SHP77 treated with DMSO at 0.1 percent for 48 hours (cell line): ENCODE measurements around the gene SUMF1.
"Not testable (repeated sequence)": the region's sequence is repeated elsewhere in the genome, so short reads cannot be mapped to it uniquely, and the experiment has no call there.

Experiments
- DNase-seq: peaks from one replicate; lab custom pipeline; 2025; lab: John Stamatoyannopoulos, UW

SUMF1 gene

DNA sequence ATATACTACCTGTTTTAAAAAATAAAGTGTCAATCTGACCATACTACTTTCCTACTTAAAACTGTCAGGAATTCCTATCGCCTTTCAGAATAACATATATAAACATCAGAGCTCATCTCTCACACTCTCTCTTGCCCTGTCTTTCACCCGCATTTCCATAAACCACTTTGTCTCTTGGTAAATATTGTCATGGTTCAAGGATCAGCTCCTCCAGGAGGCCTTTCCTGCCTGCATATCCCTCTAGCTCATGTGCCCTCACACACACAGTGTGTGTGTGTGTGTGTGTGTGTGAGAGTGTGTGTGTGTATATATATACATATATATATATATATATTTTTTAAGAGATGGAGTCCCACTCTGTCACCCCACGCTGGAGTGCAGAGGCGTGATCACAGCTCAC is 6.7 kb downstream of the SUMF1 start:
- DNase-seq = no peak

DNA sequence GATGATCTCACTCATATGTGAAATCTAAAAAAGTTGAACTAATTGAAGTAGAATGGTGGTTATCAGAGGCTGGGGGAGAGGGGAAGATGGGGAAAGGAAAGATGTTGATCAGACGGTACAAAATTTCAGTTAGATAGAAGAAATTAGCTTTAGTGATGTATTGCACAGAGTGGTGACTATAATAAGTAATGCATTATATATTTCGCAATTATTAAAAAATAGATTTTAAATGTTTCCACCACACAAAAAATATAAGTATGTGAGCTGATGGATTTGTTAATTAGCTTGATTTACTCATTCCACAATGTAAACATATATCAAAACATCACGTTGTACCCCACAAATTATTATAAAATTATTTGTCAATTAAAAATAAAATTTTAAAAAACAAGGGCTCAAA is 8.1 kb downstream of the SUMF1 start:
- no peak for DNase-seq

DNA sequence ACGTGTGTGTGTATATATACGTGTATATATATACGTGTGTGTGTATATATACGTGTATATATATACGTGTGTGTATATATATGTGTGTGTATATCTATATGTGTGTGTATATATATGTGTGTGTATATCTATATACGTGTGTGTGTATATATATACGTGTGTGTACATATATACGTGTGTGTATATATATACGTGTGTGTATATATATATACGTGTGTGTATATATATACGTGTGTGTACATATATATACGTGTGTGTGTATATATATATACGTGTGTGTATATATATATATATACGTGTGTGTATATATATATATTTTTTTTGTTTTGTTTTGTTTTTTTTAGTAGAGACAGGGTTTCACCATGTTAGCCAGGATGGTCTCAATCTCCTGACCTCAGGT is 10.3 kb downstream of the SUMF1 start:
- not testable (repeated sequence) for DNase-seq

DNA sequence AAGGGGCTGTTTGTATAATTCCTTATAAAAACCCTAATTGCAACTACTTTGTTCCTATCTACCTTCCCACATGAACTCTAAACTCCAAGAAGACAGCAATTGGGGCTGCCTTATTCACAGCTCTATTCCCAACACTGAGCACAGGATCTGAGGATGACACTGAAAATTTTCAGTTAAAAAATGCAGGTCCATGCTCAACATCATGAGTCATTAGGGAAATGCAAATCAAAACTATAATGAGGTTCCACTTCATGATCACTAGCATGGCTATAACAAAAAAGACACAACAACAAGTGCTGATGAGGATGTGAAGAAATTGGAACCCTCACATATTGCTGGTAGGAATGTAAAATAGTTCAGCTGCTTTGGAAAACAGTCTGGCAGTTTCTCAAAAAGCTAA is 12.9 kb downstream of the SUMF1 start:
- DNase-seq = no peak

DNA sequence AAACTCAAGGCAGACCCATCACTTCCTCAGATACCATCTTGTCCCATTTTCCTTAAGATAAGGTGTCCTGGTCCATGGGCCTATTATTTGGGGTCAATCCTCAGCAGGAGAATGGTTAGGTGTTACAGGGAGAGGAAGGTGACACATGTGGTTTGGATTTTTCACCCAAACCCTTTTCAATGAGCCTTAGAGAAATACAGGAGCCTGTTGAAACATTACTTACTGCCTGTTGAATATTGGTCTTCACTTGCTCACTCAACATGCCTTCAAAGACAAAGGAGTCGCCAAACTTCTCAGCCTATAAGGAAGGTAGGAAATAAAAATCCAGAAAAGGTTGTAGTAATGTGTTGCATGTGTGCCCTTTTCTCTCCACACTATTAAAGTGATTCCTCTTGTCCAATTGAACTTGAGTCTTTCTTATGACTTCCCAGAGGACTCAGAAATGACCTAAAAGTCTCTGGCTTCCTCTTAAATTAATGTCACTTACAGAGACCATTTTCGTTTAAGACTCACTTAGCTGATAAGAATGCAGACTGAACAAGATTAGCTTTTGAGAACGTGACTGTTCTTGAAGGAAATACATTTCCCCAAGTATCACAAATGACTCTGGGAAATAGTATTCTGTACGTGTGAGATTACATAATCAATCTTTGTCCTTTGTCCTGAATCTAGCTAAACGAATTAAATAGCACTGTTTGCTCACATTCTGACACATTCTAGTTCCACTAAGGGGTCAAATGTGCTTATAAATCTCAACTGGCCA is 17.8 kb downstream of the SUMF1 start:
- no peak for DNase-seq

DNA sequence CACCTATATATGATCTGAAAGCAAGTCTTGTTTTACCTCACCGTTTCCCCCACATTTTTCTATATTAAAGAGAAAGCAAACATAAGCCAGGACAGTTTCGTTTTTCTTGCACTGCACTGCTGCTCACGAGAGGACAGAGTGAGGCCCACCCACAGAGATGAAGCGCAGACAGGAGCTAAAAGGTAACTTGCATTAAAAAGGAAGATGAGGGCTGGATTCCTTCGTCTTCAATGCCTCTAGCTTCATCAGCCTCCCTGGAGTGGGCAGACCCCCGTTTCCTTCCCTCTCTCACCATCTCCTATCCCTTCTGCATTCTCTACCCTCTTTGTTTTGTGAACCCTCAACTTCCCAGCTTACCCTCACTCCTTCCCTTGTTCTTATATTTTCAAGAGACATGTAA is 18.9 kb downstream of the SUMF1 start:
- no peak for DNase-seq

DNA sequence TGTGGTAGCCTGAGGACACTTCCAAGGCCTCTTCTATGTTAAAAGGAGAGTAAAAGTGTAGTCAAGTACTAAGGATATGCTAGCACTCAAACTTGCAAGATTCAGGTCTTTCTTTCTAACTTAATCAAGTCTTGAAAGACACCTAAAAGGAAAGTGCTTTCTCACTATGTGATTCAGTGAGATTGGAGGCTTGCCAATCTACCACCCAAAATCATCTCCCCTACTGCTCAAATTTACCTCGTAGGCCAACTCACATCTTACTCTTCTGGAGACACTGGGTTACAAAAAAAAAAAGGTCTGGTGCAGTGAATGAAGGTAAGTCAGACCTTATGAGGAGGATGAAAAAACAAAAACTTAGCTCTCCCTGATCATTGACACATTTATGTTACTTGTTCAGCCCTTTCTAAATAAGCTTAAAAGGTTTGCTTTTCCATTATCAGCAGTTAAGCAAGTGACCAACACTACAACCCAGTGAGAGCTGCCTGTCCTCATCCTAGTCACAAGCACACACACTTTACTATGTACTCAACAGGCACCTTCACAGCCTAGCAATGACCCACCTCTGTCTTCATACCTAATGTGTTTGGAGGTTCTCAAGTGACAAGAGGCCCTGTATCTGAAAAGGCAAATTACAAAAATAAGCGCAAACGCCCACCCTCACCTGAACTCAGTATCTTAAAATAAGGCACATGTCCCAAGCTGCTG is 19.6 kb downstream of the SUMF1 start:
- DNase-seq = no peak

DNA sequence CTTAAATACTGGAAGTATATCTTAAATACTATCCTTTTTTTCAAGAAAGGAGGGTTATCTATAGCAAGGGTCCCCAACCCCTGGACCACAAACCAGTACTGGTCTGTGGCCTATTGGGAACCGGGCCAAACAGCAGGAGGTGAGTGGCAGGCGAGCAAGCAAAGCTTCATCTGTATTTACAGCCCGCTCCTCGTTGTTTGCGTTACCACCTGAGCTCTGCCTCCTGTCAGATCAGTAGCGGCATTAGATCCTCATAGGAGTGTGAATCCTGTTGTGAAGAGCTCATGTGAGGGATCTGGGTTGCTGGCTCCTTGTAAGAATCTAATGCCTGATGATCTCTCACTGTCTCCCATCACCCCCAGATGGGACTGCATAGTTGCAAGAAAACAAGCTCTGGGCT is 26.1 kb downstream of the SUMF1 start:
- no peak for DNase-seq

DNA sequence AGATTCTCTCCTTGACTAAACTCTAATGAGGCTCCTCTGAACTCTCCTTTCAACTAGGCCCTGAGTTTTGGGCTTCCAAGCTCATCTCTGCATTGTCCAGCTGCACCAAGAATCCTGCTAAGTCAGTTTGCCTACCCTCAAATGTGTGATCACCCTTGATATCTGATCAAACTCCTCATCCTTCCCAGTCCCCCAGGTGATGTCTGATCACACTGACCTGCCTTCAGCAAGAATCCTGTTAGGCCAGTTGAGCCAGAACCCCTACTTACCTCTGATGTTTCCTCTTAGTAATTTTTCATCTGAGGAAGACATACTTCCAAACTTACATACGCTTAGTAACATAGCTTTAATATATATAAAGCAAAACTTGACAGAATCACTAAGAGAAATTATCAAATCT is 28.8 kb downstream of the SUMF1 start:
- no peak for DNase-seq

DNA sequence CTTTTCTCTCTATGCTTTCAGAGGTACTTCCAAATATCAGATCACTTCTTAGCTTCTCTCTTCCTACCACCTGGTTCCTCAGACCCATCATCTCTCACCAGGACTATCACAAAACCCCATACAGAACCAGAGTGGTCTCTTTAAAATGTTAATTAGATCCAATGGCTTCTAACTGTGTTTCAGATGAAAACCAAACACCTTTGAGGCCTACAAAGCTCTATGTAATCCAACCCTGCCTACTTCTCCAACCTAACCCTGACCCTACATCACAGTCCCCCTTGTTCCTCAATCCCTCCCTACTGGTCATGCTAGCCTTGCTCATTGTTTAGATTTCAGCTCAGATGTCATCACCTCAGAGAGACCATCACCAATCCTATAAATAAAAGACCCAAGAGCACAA is 34.8 kb downstream of the SUMF1 start:
- DNase-seq = no peak

DNA sequence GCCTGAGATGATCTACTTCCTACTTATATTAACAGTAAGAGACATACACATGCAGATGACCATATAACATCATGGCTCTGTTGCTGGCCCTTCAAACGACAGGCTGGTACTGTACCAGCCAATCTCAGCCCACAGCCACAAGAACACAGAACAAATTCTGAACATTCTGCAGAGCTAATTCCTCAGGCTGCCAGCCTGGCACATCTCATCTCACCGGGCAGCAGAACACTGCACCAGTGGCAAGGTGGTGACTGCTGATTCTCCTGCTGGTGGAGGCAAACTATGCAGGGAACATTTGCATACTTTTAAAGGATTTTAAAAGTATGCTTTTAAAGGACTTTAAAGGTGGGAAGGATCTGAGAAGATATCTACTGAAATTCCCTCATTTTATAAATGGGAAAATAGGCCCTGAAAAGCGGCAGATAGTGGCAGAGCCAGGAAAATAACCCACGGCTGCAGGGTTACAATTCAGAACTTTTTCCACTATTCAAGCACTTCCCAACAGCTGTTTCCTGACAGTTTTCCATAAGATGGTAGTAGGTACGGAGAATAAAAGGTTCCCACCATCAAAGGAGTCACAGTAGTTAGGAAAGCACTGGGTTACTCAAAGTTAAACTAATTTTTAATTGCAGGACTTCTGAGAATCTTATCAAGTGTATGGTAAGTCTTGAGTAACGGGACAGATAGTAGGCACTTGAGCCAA is 37.3 kb downstream of the SUMF1 start:
- DNase-seq = no peak

DNA sequence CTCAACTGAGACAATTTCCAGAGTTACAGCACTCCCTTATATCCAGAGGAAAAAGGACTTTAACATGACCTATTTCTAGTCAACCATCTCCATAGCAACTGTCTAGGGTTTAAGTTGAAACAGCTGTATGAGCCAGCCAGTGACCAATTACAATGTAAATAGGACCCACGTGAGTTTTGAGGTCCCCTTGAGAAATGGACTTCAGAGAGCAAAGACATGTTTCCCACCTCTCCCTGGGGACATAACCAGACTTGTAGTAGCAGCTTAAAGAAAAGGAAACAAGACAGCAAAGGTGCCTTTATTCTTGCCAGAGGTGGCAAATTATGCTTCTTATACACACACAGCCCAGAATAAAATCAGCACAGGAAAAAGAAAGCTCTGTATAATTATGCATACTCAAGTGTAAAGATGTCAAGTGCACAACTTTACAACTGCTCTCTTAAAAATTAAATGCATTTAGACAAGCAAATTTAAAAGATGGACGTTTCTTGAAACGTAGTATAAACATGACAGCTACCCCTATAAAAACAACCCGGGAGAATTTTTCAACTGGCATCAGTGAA is 40.2 kb downstream of the SUMF1 start:
- no peak for DNase-seq

DNA sequence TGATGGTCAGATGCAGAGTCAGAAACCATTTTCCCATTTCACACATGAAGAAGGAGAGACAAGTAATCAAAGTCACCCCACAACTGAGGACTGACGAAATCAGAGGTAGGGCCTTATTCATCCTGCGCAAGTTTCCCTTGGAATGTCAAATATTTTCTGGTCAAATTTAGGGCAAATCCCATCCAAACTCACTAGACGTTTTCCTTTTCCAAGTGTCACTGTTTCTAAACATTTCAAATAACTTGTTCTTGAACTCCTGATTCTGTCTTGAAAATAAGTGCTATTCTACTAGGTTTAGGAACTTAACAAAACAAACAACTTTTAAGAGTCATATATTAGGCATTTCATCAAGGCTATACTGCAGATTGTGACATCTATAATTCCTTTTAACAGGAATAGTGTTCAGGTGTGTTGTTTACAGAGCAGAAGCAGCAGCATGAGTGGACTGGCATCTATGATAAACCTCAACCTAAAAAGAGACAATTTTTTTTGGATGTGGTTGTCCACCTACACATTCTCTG is 40.7 kb downstream of the SUMF1 start:
- no peak for DNase-seq

DNA sequence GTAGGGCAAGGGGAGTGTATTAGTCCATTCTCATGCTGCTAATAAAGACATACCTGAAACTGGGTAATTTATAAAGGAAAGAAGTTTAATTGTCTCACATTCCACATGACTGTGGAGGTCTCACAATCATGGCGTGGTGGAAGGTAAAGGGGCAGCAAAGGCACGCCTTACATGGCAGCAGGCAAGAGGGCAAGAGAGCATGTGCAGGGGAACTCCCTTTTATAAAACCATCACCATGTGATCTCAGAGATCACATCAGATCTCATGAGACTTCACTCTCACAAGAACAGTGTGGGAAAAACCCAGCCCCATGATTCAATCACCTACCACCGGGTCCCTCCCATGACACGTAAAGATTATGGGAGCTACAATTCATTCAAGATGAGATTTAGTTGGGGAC is 41.4 kb downstream of the SUMF1 start:
- DNase-seq = no peak

DNA sequence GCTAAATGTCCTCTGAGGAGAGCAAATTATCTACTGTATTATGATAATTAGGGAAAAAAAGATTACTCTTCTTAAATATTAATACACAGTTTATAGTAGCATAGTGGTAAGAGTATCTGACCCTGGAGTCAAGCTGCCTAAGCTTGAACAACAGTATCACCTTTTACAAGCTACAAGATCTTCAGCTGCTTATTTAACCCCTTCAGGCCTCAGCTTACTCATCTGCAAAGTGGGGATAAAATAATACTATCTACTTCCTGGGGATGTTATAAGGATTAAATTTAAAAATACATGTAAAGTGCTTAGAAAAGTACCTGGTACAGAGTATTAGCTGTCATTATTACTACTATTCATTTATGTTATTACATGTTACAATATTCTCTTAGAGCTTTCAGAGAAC is 42.0 kb downstream of the SUMF1 start:
- DNase-seq = no peak

DNA sequence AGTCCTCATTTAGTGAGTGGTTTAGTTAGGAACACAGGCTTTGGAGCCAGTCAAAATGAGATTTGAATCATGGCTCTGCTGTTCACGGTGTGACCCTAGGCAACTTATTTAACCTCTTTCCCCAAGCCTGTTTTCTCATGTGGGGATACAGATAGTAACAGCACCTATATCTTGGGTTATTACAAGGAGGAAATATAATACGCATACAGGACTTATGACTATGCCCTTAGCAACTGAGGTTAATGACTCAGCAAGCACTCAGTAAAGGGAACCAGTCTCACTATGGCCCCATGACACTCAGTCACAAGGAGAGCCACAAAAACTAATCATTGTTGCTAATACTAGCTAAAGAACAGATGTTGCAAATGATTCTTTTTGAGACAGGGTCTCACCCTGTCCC is 45.9 kb downstream of the SUMF1 start:
- DNase-seq = no peak

DNA sequence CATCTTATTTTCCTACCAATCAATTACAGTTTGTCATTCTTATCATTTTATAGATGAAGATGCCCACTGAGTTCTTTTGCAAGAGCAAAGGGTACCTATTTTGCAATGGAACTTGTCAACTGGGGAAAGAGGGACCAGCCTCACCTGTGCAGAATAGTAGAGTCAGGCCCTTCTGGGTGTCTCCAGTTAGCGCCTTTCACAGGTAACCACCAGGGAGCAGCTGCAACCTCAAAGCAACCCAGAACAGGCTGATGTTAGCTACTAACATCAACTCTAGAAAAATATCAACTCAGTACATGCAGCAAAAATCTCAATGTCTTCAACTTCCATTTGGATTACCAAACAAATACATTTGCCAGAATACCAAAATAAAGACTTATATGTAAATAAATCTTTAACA is 47.1 kb downstream of the SUMF1 start:
- no peak for DNase-seq

DNA sequence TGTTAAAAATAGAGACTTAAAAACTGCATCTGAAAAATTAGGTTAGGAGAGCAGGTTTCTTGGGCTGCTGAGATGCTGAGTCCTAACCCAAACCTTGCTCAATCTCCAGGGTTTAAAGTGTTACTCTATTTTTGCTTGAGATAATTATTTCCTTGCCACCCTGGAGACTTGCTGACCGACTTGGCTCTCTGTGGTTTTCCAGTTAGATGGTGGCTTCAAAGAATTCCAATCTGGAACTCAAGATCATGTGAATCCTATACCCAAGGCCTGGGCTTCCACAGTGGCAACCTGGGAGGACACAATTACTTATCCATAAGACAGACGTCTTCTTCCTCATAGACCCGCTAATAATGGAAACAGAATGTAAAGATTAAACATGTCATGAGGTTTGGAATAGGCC is 47.7 kb downstream of the SUMF1 start:
- DNase-seq = no peak

DNA sequence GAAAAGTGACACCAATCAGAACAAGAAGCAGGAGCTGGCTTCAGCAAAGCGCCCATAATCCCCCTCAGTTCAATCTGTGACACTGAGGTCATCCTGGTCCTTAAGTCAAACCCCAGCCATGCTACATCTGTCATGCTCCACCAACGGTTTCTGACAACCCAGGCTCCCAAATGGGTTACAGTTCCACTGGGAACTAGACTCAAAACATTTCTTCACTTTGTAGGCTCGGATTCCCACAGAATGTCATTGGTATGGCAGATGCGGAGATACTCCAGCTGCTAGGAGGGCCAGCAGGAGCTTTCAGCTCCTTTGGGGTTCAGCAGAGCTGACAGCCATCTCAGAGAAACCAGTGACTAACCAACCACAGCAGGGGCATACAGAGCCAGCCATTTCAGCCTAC is 48.9 kb downstream of the SUMF1 start:
- DNase-seq = no peak

DNA sequence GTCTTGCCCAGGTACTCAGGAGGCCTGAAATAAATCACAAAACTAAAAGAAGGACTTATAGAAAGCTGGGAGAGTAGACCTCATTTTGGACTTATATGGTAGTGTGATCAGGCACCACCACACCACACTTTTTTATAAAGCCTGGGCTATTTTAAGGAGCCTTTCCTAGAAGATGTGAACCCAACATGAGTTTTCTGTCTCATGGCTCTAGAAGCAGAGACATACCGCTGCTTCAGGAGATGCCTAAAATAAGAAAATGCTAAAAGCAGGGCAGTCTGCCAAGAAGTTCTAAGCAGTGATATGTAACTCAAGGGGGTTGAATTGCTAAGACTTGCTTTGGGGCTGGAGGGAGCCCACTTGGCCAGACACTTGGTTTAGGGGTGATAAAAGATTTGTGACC is 49.6 kb downstream of the SUMF1 start:
- no peak for DNase-seq

DNA sequence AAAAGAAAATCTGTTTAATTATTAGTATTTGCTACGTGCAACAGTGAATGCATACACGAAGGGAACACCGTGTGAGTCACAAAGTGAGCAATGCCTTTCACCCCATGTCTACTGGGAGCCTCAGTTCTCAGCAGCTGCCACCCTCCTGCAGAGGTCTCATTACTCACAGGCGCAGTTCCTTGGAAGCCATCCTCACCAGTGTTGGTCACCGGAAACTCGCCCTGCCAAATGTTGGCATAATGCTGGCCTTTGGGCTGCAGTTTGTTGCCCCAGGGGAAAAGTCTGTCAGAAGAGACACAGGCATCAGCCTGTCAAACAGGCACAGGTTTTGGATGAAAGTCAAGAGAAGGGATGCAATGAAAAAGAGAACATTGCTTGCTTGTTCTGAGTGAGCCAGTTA is 50.1 kb downstream of the SUMF1 start:
- DNase-seq = no peak

DNA sequence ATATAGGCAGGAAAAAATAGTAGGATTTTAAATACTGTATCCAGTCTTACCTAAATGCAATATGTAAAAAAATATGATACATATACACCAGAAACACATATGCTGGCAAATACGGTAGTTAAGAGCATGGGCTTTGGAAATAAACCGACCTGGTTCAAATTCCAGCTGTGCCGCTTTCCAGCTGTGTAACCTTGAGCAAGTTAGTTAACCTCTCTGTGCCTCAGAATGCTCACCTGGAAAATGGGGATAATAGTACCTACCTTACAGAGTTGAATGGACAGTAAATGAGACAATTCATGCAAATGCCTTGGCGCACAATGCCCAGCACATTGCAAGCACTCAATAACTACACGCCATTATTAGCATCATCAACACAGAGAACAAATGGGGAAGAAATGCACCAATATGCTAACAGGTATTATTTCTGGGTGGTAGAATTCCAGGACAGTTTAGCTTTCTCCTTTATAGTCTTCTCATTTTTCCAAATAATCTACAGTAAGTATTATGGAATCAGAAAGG is 50.6 kb downstream of the SUMF1 start:
- DNase-seq = no peak

DNA sequence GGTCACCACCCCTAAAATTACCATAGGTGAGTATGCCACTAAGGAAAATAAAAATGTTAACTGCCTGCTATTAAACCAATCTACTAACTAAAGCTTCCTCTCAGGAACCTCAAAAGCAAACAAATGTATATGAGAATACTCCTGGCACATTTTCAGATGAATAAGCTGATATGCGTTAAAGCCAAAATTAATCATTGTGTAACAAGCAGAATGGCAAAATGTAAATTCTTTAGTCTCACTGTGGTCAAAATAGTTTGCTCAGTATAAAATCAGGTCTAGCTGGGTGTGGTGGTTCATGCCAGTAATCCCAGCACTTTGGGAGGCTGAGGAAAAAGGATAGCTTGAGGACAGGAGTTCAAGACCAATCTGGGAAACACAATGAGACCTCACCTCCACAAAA is 53.6 kb downstream of the SUMF1 start:
- no peak for DNase-seq
